KG1 (cell line): ENCODE data around the gene EEF2K.

Source experiments
- DNase-seq: peaks from one replicate; lab custom pipeline; 2025; lab: John Stamatoyannopoulos, UW

The EEF2K gene

GRCh38 chr16:22317625-22318024 is 111.5 kb downstream of the EEF2K start:
- DNase-seq, result no peak

- DNase-seq, result no peak
These were observed 112.7 kb downstream of the EEF2K start for GRCh38 chr16:22318690-22319358.

GRCh38 chr16:22320572-22321339 is 114.7 kb downstream of the EEF2K start:
- no peak for DNase-seq

- DNase-seq, result peak; percentile 38
These were observed 115.4 kb downstream of the EEF2K start for GRCh38 chr16:22321340-22322001.

GRCh38 chr16:22322021-22322471 is 116.0 kb downstream of the EEF2K start:
- no peak for DNase-seq

- no peak for DNase-seq
These were observed 116.7 kb downstream of the EEF2K start for GRCh38 chr16:22322741-22323140.

- DNase-seq, result no peak
These were observed 117.3 kb downstream of the EEF2K start for GRCh38 chr16:22323173-22323958.

- no peak for DNase-seq
These were observed 118.1 kb downstream of the EEF2K start for GRCh38 chr16:22323959-22324786.

GRCh38 chr16:22324787-22325597 is 118.9 kb downstream of the EEF2K start:
- DNase-seq, result no peak

- DNase-seq, result no peak
These were observed 119.7 kb downstream of the EEF2K start for GRCh38 chr16:22325598-22326368.

- DNase-seq, result no peak
These were observed 120.2 kb downstream of the EEF2K start for GRCh38 chr16:22326369-22326652.

- DNase-seq, result no peak
These were observed 120.8 kb downstream of the EEF2K start for GRCh38 chr16:22326771-22327445.

- DNase-seq, result no peak
These were observed 121.3 kb downstream of the EEF2K start for GRCh38 chr16:22327446-22327775.

GRCh38 chr16:22328081-22328725 is 122.1 kb downstream of the EEF2K start:
- DNase-seq, result no peak

GRCh38 chr16:22329199-22329695 is 123.2 kb downstream of the EEF2K start:
- DNase-seq, result no peak

GRCh38 chr16:22330326-22330725 is 124.2 kb downstream of the EEF2K start:
- no peak for DNase-seq

- no peak for DNase-seq
These were observed 127.4 kb downstream of the EEF2K start for GRCh38 chr16:22333457-22333994.

- no peak for DNase-seq
These were observed 129.7 kb downstream of the EEF2K start for GRCh38 chr16:22335668-22336246.
